Peyer's patch (tissue), 4 donors: ENCODE results near the gene DOCK3. TPM values are rescaled to one million over a fixed set of nuclear protein-coding genes. Genes with fewer than 3 reads are reported as not detected.

ENCODE experiments used
- DNase-seq, 3 donors: peaks; one replicate each; pipeline ENCODE4 v3.0.0-alpha.2; 2017 to 2019
- H3K27ac ChIP-seq, 4 donors: fragments of 200-600 bp; sonication (generic); one replicate each; pipeline ENCODE4 v1.5.1; 2016 to 2019
- H3K27me3 ChIP-seq, 2 donors: fragments of 200-600 bp; sonication (generic); one replicate each; pipeline ENCODE4 v1.5.1; 2019
- H3K36me3 ChIP-seq, 3 donors: fragments of 200-600 bp; sonication (generic); one replicate each; pipeline ENCODE4 v1.5.1; 2016 to 2019
- H3K4me1 ChIP-seq, 4 donors: fragments of 200-600 bp; sonication (generic); one replicate each; pipeline ENCODE4 v1.5.1; 2016 to 2019
- H3K4me3 ChIP-seq, 4 donors: fragments of 200-600 bp; sonication (generic); 1 replicate in 3 of 4; 2 replicates in 1 of 4; pipeline ENCODE4 v1.5.1; 2016 to 2019; ENCODE audit warnings: mild to moderate bottlenecking in 1 of 4
- H3K9me3 ChIP-seq, 4 donors: fragments of 200-600 bp; sonication (generic); one replicate each; pipeline ENCODE4 v1.5.1; 2016 to 2019; ENCODE audit warnings: mild to moderate bottlenecking in 1 of 4
- CTCF ChIP-seq, 6 experiments: fragments of 450-650 bp in 4 of 6; fragments of 200-600 bp in 2 of 6; sonication (generic) in 1 of 6; IDR thresholded peaks; one replicate each; pipeline ENCODE4 v1.5.1; 2017 to 2019; ENCODE audit warnings: antibody characterized with exemption in 6 of 6, mild to moderate bottlenecking in 3 of 6, moderate library complexity in 1 of 6
- POLR2A ChIP-seq, 2 donors: fragments of 450-650 bp; IDR thresholded peaks; one replicate each; pipeline ENCODE4 v1.5.1; 2017; ENCODE audit warnings: antibody characterized with exemption in 2 of 2, mild to moderate bottlenecking in 2 of 2, moderate library complexity in 2 of 2
- total RNA-seq, 4 donors: library from RNA; depleted of rRNA; stranded (reverse); fragments of >200 nt; gene quantifications; one replicate each; pipeline ENCODE4 v1.1.0, GENCODE V29; 2016

The DOCK3 gene
- total RNA-seq, 4 donors from 2014 or later, result 0.28 to 0.83 (median 0.40) TPM; not detected in 1

DNA sequence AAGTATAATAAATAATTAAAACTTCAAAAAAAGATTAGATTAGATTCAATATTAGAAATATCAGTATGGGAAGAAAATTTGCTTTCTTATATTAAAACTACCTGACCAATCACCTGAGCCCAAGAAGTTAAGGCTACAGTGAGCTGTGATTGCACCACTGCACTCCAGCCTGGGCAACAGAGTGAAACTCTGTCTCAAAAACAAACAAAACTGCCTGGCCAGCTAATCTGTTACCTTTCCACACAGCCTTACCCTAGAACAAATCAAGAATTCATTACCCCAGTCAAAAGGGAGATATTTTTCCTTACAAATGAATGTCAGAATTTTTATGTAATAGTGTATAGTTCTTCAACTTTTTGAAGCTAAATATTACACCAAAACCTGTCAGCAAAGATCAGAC is 593.4 kb downstream of the DOCK3 start:
- TF ChIP-seq POLR2A (IDR thresholded peaks at IDR 0.05) (no peak), CTCF (IDR thresholded peaks at IDR 0.05) (no peak)
- no peaks in the 10 kb centered on the region for H3K27me3 ChIP-seq
- H3K36me3 ChIP-seq, result no peaks in the 10 kb centered on the region

GRCh38 chr3:51269466-51269865 is 594.7 kb downstream of the DOCK3 start:
- no peak for TF ChIP-seq CTCF (IDR thresholded peaks at IDR 0.05)
- TF ChIP-seq POLR2A (IDR thresholded peaks at IDR 0.05), result no peak
- H3K4me1 ChIP-seq, result no peaks in the 10 kb centered on the region
- DNase-seq, result no peak

More for the DNA sequence above, 593.4 kb downstream of the DOCK3 start:
- Histone ChIP-seq H3K4me3 (no peak overlapping the region), H3K9me3 (no peaks in the 10 kb centered on the region), H3K4me1 (no peaks in the 10 kb centered on the region), H3K27ac (no peak overlapping the region)
- DNase-seq, result no peak

DNA sequence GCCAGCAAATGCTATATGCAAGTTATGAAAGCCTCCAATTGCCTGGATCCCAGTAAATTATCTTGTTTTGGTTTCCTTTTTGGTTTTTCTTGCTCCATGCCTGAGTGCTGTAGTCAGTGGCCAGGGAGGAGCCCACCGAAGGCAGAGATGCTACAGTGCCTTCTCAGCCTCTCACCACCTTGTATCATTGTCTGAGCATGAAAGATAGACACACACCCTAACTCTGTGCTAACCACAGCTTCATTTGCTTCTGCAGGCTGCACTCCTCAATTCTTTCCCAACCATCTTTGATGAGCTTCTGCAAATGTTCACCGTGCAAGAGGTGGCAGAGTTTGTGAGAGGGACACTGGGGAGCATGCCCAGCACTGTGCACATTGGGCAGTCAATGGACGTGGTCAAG is 595.8 kb downstream of the DOCK3 start:
- TF ChIP-seq POLR2A (IDR thresholded peaks at IDR 0.05) (no peak), CTCF (IDR thresholded peaks at IDR 0.05) (no peak)
- H3K27me3 ChIP-seq, result no peaks in the 10 kb centered on the region
- no peaks in the 10 kb centered on the region for H3K4me1 ChIP-seq
- DNase-seq, result no peak
- H3K36me3 ChIP-seq, result no peaks in the 10 kb centered on the region
- no peak overlapping the region for H3K27ac ChIP-seq
- H3K9me3 ChIP-seq, result no peaks in the 10 kb centered on the region
- H3K4me3 ChIP-seq, result no peak overlapping the region

More at GRCh38 chr3:51269466-51269865, 594.7 kb downstream of the DOCK3 start:
- no peak overlapping the region for H3K27ac ChIP-seq
- H3K27me3 ChIP-seq, result no peaks in the 10 kb centered on the region
- H3K36me3 ChIP-seq, result no peaks in the 10 kb centered on the region
- H3K4me3 ChIP-seq, result no peak overlapping the region
- H3K9me3 ChIP-seq, result no peaks in the 10 kb centered on the region

DNA sequence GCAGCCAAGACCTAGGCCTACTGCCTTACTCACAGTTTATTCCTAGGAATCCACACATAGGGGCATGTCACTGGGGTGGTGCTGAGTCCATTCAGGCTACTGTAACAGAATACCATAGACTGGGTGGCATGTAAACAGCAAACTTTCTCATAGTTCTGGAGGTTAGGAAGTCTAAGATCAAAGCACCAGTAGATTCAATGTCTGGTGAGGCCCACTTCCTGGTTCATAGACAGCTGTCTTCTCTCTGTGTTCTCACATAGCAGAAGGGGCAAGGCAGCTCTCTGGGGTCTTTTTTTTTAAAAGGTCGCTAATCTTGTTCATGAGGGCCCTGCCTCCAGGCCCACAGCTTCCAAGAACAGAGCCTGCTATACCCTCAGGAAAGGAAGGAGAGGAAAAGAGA is 596.4 kb downstream of the DOCK3 start:
- no peak overlapping the region for H3K4me3 ChIP-seq
- no peak overlapping the region for H3K27ac ChIP-seq
- DNase-seq, result no peak
- H3K36me3 ChIP-seq, result no peaks in the 10 kb centered on the region
- H3K9me3 ChIP-seq, result no peaks in the 10 kb centered on the region
- no peaks in the 10 kb centered on the region for H3K27me3 ChIP-seq
- H3K4me1 ChIP-seq, result no peaks in the 10 kb centered on the region
- no peak for TF ChIP-seq POLR2A (IDR thresholded peaks at IDR 0.05)
- no peak for TF ChIP-seq CTCF (IDR thresholded peaks at IDR 0.05)

GRCh38 chr3:51274052-51274451 is 599.3 kb downstream of the DOCK3 start:
- Histone ChIP-seq H3K36me3 (no peaks in the 10 kb centered on the region), H3K4me1 (no peaks in the 10 kb centered on the region), H3K27me3 (no peaks in the 10 kb centered on the region), H3K4me3 (no peak overlapping the region), H3K27ac (no peak overlapping the region), H3K9me3 (no peaks in the 10 kb centered on the region)
- TF ChIP-seq CTCF (IDR thresholded peaks at IDR 0.05) (no peak), POLR2A (IDR thresholded peaks at IDR 0.05) (no peak)
- no peak for DNase-seq
